T-helper 1 cell treated with Interleukin-12 subunit alpha and Interleukin-12 subunit beta and Interleukin-4 antibody, amounts not matched to agents 30 ng/mL and 1 ng/mL, for 36 hours (primary cell): Measurements from ENCODE around the gene KIAA1549. TPM values are rescaled to one million over a fixed set of nuclear protein-coding genes. Genes with fewer than 3 reads are reported as not detected.

Experiments
- intact Hi-C: fragments of 100-400 bp; cut with micrococcal nuclease; formaldehyde crosslinking; loops from one replicate; pipeline ENCODE4 v1.15.1; 2024
- total RNA-seq: library from RNA; stranded (reverse); gene quantifications from 2 replicates; pipeline ENCODE4 v1.2.3, GENCODE V29; 2022

The KIAA1549 gene
- total RNA-seq, 1 donor from 2014 or later: 0.42 TPM

DNA sequence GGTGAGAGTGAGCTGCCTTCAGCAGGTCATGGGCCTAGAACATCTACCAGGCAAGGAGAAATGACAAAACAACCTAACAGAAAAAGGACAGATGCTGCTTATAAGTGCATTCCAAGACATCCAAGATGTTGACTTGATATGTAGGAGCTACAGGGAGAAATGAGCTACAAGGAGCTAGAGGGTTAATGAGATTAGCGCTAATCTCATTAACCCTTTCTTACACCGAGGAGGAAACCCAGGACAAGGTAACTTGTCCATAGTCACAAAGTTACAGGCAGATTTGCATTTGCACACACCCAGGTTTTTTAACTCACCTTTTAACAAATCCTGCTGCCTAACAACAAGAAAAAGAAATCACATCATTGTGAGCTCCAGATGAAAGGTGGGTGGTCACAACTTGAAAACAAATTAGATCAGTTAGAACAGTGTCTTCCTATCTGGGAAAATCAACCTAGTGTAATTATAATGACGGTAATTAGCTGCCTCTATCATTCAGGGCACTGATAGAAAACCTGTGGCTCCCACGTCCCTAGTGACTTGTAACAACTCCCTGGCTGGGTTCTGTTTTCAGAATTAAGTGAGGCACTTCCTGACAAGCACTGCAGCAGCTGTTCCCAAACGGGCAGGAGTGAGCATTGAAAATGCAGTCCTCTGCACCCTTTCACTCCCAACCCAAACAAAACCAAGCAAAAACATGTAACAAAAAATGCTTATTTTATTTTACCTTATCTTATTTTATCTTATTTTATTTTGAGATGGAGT, 5.7 kb downstream of the KIAA1549 start:
- intact Hi-C loops: loop anchor here (10.0 kb wide), 1 partner anchor 511 kb away; the partner anchor contains the start of gene TRIM24

DNA sequence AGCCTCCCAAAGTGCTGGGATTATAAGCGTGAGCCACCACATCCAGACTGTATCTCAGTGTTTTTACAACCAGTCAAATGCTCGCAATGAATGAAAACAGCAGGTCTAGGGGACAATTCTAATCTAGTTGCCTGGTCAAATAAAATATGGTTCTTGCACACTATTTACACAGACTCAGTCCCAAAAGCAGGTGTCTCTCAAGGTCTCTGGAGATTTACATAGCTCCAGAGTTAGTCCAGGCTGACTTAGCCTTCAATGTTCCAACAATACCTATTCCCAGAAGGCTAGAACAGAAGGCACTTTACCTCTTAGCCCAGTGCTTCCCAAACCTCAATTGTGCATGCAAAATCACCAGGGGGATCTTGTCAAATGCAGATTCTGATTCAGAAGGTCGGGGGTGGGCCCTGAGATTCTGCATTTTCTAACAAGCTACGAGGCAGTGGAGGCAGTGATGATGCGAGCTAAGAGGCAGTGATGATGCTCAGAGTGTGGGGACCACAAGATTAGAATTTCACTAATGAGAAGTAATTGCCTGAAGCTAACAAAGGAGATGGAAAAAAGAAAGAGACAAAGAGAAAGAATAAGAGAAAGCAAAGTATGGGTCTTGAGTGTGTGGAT, 6.4 kb downstream of the KIAA1549 start:
- intact Hi-C loops: loop anchor here (10.0 kb wide), 1 partner anchor 510 kb away; the partner anchor contains the start of gene TRIM24

DNA sequence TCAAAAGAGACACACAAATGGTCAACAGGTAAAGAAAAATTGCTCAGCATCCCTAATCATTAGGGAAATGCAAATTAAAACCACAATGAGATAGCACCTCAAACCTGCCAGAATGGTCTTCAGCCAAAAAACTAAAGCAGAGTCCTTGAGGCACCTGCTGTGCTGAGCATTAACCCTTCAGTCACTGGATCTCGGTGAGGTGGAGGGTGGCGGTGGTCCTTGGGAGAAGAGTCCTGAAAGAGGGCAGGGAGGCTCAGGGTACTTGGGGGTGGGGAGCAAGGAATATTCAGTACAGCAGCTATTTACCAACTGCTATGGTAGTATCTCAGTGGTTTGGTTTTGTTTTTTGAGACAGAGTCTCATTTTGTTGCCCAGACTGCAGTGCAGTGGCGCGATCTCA, 7.1 kb downstream of the KIAA1549 start:
- intact Hi-C loops: loop anchor here (10.0 kb wide), 1 partner anchor 509 kb away; the partner anchor contains the start of gene TRIM24

DNA sequence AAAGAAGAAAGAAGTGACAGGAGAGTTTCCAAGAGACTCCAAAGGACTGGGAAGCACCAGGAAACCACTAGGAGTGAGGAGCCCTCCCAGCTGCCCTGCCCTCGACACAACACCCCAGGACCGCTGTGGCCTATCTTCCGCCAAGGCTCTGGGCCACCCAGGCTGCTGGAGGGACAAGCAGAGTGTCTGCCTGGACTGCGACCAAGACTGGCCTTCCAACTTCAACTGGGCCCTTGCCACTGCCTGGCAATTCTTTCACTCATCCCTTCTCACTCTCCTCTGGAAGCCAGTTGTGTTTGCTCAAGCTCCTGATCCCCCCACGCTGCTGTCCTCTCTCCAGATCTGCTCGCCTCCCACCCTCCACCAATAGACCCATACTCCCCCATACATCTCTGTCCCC, 10.2 kb downstream of the KIAA1549 start:
- intact Hi-C loops: loop anchor here (10.0 kb wide), 1 partner anchor 506 kb away; the partner anchor contains the start of gene TRIM24

DNA sequence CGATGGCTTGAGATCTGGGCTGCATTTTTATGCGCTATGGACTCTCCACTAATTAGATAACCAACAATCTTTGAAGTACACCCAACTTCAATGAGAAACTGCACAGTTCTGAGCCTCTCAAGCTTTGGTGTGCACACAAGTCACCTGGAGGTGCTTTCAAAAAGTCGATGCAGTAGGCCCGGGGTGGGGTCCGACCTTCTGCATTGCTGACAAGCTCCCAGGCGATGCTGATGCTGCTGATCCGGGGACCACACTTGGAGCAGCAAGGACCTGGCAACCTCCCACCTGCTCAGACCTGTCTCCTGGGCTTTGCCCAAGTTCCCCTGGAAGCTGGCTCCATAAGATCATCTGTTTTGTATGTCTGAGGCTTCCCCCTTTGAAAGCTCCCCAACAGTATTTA, 10.7 kb downstream of the KIAA1549 start:
- intact Hi-C loops: loop anchor here (10.0 kb wide), 1 partner anchor 506 kb away; the partner anchor contains the start of gene TRIM24

DNA sequence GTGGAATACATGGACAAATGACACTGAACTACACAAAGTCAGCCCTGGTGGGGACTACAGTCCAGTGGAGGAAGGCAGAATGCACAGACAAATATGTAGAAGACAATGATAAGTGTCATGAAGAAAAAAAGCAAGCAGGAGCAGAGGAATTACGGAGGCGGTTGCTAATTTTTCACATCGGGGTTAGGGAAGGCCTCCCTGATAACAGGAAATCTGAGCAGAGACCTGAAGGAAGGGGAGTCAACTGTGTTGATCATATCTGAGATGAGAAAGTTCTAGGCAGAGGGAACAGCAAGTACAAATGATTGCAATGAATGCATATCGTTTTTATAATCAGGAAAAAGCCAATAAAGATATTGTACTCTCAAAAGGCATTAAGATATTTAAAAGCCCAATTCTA, 14.0 kb downstream of the KIAA1549 start:
- intact Hi-C loops: no loop called here

DNA sequence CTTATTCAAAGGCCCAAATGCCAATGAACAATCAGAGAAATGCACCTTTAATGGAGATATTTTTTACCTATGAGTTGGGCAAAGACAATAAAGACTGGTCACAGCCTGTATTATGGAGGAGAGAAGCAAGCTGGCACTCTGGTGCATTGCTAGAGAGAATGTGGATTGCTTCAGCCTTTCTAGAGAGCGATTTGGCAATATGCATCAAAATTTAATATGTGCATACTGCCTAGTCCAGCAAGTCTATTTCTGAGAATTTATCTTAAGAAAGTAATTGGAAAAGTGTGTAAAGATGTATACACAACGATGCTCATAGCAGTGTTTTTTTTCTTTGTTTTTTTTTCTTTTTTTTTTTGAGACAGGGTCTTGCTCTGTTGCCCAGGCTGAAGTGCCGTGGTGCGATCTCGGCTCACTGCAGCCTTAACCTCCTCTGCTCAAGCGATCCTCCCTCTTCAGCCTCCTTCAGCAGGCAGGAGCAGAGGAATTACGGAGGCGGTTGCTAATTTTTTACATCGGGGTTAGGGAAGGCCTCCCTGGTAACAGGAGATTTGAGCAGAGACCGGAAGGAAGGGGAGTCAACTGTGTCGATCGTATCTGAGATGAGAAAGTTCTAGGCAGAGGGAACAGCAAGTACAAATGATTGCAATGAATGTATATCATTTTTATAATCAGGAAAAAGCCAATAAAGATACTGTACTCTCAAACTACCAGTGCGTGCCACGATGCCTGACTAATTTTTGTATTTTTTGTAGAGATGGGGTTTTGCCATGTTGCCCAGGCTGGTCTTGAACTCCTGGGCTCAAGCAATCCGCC, 16.4 kb downstream of the KIAA1549 start:
- intact Hi-C loops: no loop called here

DNA sequence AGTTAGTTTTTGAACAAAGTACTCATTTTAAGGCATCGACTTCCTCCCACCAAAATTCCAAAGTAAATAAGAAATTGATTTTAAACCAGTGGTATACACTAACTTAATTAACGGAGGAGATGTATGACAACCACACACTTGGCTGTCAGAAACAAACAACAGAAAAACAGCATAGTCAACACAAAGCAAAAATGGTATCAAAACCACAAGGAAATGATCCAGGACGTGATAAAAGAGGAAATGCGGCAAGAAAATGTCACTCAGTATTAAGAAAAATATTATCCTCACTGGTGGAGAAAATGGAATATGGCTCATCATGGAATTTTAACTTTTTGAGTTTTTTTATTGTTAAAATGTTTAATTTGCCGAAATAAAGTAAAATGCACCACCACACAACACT, 17.5 kb downstream of the KIAA1549 start:
- intact Hi-C loops: no loop called here

DNA sequence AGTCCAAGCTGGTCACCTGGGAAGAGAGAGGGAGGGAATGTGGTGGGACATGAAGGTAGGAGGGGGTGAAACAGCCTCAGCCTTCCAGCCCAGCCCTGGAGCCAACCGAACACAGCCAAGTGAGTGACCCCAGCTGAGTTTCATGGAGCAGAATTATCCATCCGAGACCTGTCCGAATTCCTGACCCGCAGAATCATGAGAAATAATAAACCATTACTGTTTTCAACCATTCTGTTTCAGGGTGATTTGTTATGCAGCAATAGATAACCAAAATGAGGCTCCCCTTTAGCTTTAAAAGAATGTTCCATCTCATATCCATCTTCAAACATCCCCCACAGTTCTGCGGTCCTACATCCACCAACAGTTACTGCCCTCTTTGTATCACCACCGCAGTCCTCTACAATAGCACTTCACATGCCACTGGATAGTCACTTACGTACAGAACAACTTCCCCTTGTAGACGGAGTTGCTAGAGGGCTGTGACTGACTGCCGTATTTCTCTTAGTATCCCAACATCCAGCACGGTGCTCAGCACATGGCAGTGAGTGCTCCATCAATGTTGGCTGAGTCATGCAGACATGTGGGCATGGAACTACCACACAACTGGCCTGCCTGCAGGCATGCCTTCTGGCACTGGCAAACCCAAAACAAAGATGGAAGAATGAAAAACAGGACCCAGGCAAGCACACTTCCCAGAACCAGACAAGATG, 18.5 kb downstream of the KIAA1549 start:
- intact Hi-C loops: no loop called here

DNA sequence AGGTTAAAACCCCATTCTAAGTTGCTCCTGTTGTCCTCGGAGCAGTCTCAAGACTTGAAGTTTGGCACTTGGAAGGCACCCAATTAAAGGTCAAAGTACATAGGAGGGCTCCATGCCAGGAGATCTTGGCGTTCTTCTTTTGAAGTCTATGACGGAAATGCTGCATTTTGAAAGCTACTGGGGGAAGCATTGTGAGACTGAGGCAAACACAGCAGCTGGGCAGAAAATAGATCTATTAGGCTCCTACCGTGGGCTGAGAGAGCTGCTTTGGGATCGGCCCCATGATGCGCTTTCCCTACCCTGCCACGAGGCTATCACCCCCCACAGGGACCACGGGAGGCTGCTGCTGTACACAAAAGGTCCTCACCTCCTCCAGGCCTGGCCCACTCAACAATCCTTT, 20.0 kb downstream of the KIAA1549 start:
- intact Hi-C loops: no loop called here

DNA sequence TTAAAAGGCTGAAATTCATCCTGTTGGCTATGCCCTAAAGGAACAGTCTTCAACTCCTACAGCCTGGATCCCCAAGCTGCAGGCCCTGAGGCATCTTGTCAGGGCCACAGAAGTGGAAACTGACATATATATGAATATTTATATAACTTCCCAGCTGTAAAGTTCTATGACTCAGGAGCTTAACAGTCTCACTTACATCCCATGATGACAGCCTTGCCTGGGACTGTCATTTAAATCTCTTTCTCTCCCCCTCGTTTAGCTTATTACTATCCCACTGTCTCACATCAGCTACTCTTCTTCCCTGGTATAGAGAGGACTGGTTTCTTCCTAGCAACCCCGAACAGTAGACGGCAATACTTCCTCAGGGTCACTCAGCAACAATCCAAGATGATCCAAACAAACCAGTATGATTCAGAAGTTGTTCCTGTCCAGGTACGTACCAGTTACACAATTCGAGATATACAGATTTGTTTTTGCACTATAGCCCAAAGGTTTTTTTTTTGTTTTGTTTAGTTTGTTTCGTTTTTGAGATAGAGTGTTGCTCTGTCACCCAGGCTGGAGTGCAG, 22.7 kb downstream of the KIAA1549 start:
- intact Hi-C loops: no loop called here

DNA sequence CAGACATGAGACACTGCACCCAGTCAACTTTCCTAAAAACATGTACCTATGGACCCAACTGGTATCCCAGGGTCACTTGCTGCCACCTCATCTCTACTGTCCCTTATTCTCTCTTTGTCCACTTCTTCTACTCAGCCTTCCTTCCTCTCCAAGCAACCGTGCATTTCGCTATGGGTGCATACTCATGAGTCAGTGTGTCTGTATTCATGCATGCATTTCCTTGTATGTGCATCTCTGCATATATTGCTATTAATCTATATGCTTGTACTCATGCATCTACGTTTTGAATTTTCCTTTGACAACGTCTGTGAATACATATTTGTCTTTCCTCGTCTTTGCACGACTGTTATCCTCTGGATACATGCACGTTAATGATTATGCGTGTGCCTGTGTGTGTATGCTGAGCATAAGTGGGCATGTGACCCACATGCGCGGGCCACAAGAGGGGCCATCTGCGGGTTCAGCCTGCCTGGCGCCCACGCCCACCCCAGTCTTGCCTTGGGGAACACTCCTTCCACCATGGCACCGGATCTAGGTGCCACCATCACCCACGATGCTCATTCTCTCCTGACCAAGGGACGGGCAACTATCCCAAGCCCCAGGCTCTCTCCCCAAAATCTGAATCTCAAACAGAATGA, 23.3 kb downstream of the KIAA1549 start:
- intact Hi-C loops: no loop called here

DNA sequence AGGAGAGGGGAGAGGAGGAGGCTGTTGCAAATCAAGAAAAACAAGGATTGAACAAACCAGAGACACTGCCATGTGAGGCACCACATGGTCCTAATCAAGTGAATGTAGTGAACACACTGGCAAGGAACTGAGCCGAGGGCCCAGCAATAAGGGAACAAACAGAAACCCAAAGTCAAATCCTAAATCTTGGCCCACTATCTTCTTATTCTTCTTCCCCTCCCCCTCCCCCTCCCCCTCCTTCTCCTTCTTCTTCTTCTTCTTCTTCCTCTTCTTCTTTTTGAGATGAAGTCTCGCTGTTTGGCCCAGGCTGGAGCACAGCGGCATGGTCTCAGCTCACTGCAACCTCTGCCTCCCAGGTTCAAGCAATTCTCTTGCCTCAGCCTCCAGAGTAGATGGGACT, 24.0 kb downstream of the KIAA1549 start:
- intact Hi-C loops: no loop called here

DNA sequence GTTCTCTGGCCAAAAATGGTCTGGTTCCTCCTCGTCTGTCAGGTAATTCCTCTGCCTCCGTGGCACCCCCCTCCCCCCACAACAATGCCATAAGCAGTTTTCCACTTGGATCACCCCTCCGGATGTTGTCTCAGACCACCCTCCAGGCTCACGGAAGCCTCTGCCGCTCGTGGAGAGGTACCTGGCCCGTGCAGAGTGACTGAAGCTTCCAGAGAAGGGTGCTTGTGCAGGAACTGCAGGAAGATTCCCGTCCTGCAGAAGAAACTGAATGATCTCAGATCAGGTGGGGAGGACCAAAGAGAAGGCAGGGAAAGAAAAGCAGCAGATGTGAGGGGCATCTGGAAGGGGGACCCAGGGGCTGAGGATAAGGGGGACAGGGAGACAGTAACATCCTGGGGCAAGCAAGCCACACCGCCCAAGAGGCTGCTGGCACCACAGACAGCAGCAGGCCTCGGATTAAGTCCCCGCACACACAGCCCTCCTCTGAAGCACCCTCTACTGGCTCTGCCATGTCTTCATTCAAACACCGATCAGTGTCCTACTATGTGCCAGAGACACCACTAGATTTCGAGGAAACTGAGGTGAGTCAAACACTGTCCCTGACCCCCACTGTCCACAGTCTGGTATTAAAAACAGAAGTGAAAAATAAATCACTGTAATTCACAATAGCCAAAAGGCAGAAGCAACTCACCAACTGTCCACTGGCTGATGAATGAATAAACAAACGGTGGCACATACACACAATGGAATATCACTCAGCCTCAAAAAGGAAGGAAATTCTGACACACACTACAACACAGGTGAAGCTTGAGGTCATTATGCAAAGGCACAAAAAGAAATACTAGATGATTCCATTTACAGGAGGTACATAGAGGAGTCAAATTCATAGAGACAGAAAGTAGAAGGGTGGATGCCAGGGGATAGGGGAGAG, 26.4 kb downstream of the KIAA1549 start:
- intact Hi-C loops: no loop called here

DNA sequence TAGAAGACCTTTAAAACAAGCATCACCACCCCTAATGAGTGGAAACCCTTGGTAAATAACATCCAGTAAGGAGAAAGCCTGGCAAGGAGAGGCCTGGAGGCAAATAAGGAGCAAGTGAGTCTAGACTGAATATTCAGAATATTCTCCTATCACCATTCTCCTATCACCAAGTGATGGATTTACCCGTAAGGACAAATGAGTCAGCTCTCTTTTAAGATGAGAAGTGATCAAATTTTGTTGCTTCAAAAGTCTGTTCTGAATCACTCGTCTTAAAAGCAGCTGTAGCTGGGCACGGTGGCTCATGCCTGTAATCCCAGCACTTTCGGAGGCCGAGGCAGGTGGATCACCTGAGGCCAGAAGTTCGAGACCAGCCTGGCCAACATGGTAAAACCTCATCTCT, 28.4 kb downstream of the KIAA1549 start:
- intact Hi-C loops: no loop called here

DNA sequence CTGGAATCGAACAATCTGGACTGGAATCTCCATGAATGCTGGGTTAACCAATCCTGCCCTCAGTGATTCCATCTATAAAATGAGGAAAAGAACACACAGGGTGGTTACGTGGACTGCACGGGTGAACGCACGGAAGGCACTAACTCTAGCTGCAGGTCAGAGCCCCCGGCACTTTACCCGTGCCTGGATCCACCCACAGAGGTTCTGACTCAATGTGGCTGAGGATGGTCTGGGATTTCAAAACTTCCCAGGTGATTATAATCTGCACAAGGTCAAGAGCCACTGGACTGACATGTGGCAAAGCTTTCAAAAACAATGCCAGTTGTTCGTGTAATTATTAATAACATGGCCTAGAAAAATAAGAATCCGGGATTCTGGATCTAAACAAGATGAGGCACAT, 29.2 kb downstream of the KIAA1549 start:
- intact Hi-C loops: no loop called here

DNA sequence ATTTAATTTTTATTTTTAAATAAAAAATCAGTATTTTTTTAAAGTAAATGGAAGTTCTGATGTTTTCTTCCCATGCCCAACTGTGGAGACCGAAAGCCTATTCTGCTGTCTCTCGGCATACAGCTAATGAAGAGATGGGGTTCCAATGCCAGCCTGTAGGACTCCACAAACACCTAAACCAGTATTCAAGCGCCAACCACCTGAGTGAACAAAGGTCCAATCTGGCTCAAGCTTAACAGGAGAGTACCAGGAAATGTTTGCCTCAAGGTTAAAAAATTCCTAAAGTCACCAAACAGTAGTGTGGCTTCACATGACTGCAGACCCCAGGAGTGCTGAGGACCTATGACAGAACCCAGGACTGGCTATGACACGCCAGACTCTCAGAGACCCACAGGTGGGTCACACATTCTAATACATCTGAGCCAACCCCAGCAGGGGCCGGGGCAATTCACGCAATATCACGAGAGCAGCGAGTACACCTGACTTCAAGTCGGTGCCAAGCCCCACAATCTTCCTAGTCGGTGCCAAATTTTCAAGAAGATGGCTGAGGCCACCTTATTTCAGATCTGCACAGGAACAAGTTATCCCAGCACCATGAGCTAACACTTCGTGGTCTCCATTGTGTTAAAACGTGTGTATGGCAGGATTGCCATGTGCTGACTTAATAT, 31.6 kb downstream of the KIAA1549 start:
- intact Hi-C loops: no loop called here

DNA sequence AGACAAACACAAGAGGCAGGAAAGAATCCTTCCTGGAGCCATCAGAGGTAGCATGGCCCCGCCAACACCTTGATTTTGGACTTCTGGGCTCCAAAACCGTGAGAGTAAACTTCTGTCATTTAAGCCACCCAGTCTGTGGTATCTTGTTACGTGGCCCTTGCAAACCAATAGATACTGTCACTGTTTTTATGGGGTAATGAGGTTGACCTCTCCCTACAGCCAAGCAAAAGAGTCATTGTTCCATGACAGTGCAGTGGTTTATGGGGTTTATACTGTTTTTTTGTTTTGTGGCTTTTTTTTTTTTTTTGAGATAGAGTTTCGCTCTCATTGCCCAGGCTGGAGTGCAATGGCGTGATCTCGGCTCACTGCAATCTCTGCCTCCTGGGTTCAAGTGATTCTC, 32.8 kb downstream of the KIAA1549 start:
- intact Hi-C loops: no loop called here

DNA sequence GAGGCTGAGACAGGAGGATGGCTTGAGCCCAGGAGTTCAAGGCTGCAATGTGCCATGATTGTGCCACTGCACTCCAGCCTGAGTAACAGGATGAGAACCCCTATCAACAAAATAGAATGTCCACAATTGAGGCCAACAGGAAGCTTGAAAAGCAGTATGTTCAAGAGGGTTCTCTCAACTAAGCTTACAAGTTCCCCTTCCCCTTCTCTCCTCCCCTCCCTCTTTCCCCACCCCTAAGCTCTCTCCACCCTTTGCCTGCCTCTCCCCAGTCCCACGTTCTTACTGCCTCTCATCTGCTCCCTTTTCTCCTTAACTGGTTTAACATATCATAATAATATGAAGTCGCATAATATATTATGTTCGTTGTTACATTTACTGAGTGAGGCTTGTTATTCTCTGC, 35.4 kb downstream of the KIAA1549 start:
- intact Hi-C loops: no loop called here
